Neuronal stem cell (in vitro differentiated cells): ENCODE measurements around the gene EPB41L4B.

ENCODE experiments used
- DNase-seq: peaks from one replicate; pipeline ENCODE4 v3.0.0-alpha.2; 2013; ENCODE audit warnings: low spot score
- H2AFZ ChIP-seq: one replicate; pipeline ENCODE4 v1.6.1; 2013; ENCODE audit warnings: mild to moderate bottlenecking, low read length, inconsistent platforms
- H2AK5ac ChIP-seq: 2 replicates; pipeline ENCODE4 v1.6.1; 2013; ENCODE audit warnings: low read depth, mild to moderate bottlenecking, inconsistent platforms, low read length, moderate library complexity, mixed read lengths
- H2BK120ac ChIP-seq: 2 replicates; pipeline ENCODE4 v1.6.1; 2013; ENCODE audit warnings: low read depth, mild to moderate bottlenecking, inconsistent platforms, low read length, moderate library complexity, mixed read lengths
- H2BK12ac ChIP-seq: one replicate; pipeline ENCODE4 v1.6.1; 2013; ENCODE audit warnings: low read length, inconsistent platforms
- H2BK15ac ChIP-seq: 2 replicates; pipeline ENCODE4 v1.6.1; 2013; ENCODE audit warnings: mild to moderate bottlenecking, low read length, inconsistent platforms, mixed read lengths
- H2BK5ac ChIP-seq: one replicate; pipeline ENCODE4 v1.6.1; 2013; ENCODE audit warnings: inconsistent platforms, mild to moderate bottlenecking, low read length, moderate library complexity
- H3K14ac ChIP-seq: one replicate; pipeline ENCODE4 v1.6.1; 2013; ENCODE audit warnings: low read length, inconsistent platforms
- H3K18ac ChIP-seq: 2 replicates; pipeline ENCODE4 v1.6.1; 2013; ENCODE audit warnings: low read length, inconsistent platforms
- H3K23ac ChIP-seq: 2 replicates; pipeline ENCODE4 v1.6.1; 2013; ENCODE audit warnings: low read depth, mild to moderate bottlenecking, mixed read lengths, low read length, inconsistent platforms; ENCODE audit not compliant: poor library complexity
- H3K27ac ChIP-seq: replicated peaks from 3 replicates; pipeline ENCODE4 v1.5.1; 2013; ENCODE audit warnings: low read length, inconsistent platforms
- H3K27me3 ChIP-seq, 3 experiments: 2 replicates each; pipeline ENCODE4 v1.6.1; 2013; ENCODE audit warnings: low read length in 3 of 3, mild to moderate bottlenecking in 2 of 3, inconsistent platforms in 1 of 3, low read depth in 1 of 3, mixed read lengths in 1 of 3, moderate library complexity in 1 of 3; ENCODE audit not compliant: control insufficient read depth in 3 of 3, insufficient read depth in 3 of 3
- H3K36me3 ChIP-seq, 2 donors: replicated peaks in 1 of 2; 2 replicates each; pipeline ENCODE4 v1.6.1; 2013; ENCODE audit warnings: low read length in 2 of 2; ENCODE audit not compliant: control insufficient read depth in 2 of 2, insufficient read depth in 2 of 2
- H3K4ac ChIP-seq: 2 replicates; pipeline ENCODE4 v1.6.1; 2013; ENCODE audit warnings: inconsistent platforms, mild to moderate bottlenecking, low read length, moderate library complexity
- H3K4me1 ChIP-seq, 2 donors: 1 replicate in 1 of 2; 2 replicates in 1 of 2; pipeline ENCODE4 v1.6.1; 2013; ENCODE audit warnings: low read length in 2 of 2, low read depth in 1 of 2; ENCODE audit not compliant: control insufficient read depth in 2 of 2, insufficient read depth in 1 of 2
- H3K4me2 ChIP-seq: one replicate; pipeline ENCODE4 v1.6.1; 2013; ENCODE audit warnings: mild to moderate bottlenecking, low read length, inconsistent platforms; ENCODE audit not compliant: insufficient read depth, poor library complexity, severe bottlenecking
- H3K4me3 ChIP-seq, 2 donors: 2 replicates each; pipeline ENCODE4 v1.5.1; 2013; ENCODE audit warnings: low read length in 2 of 2, mild to moderate bottlenecking in 2 of 2, inconsistent platforms in 1 of 2, moderate library complexity in 1 of 2
- H3K79me1 ChIP-seq: one replicate; pipeline ENCODE4 v1.6.1; 2013; ENCODE audit warnings: low read depth, mild to moderate bottlenecking, inconsistent platforms, low read length, moderate library complexity
- H3K9ac ChIP-seq: one replicate; pipeline ENCODE4 v1.6.1; 2013; ENCODE audit warnings: mild to moderate bottlenecking, low read depth, low read length, inconsistent platforms; ENCODE audit not compliant: poor library complexity
- H3K9me3 ChIP-seq, 2 donors: replicated peaks in 1 of 2; 2 replicates each; pipeline versions ENCODE3 to v1.6.1; 2013; ENCODE audit warnings: low read length in 2 of 2, mild to moderate bottlenecking in 2 of 2, inconsistent platforms in 1 of 2, low read depth in 1 of 2, mixed read lengths in 1 of 2, moderate library complexity in 1 of 2; ENCODE audit not compliant: control insufficient read depth in 2 of 2, insufficient read depth in 1 of 2
- H4K8ac ChIP-seq: one replicate; pipeline ENCODE4 v1.6.1; 2013; ENCODE audit warnings: low read depth, mild to moderate bottlenecking, inconsistent platforms, low read length, moderate library complexity
- H4K91ac ChIP-seq: one replicate; pipeline ENCODE4 v1.6.1; 2013; ENCODE audit warnings: low read length, low read depth, mild to moderate bottlenecking, inconsistent platforms; ENCODE audit not compliant: poor library complexity
- WGBS, 2 donors: extraction: QIAGEN DNeasy Blood & Tissue Kit; methylation state at CpG; one replicate each; pipeline ENCODE4 v1.1.7; 2013; ENCODE audit warnings: missing lambda C conversion rate in 2 of 2, mixed read lengths in 1 of 2; ENCODE audit not compliant: insufficient read length in 2 of 2, insufficient replicate concordance in 1 of 2; ENCODE audit errors: extremely low coverage in 2 of 2; 5-methylcytosine and 5-hydroxymethylcytosine counted together

EPB41L4B gene

GRCh38 chr9:109282302-109282701, 38.6 kb downstream of the EPB41L4B start:
- H2BK15ac ChIP-seq: no peak overlapping the region
- H2BK5ac ChIP-seq: no peak overlapping the region
- no peaks in the 10 kb centered on the region for H3K79me1 ChIP-seq
- H3K23ac ChIP-seq: no peak overlapping the region
- no peak overlapping the region for H3K9ac ChIP-seq
- H3K14ac ChIP-seq: no peak overlapping the region
- H4K8ac ChIP-seq: no peak overlapping the region
- no peaks in the 10 kb centered on the region for H3K4me1 ChIP-seq
- H3K27ac ChIP-seq: no peak overlapping the region
- H3K4ac ChIP-seq: no peak overlapping the region
- H2AFZ ChIP-seq: no peak overlapping the region
- no peaks in the 10 kb centered on the region for H3K27me3 ChIP-seq
- H2BK120ac ChIP-seq: no peak overlapping the region
- no peaks in the 10 kb centered on the region for H3K36me3 ChIP-seq
- no peak overlapping the region for H2BK12ac ChIP-seq
- no peak overlapping the region for H3K4me3 ChIP-seq
- H3K9me3 ChIP-seq: peaks cover 0 to 16% of the 10 kb centered on the region in 2 donors
- no peak overlapping the region for H2AK5ac ChIP-seq
- H4K91ac ChIP-seq: no peak overlapping the region
- no CpG with 5 or more reads among the region's 3 CpGs for WGBS, 2 donors
- no peak overlapping the region for H3K4me2 ChIP-seq
- no peak for DNase-seq
- no peak overlapping the region for H3K18ac ChIP-seq

GRCh38 chr9:109281518-109281917, 39.3 kb downstream of the EPB41L4B start:
- no peaks in the 10 kb centered on the region for H3K79me1 ChIP-seq
- no peak overlapping the region for H3K18ac ChIP-seq
- no peak overlapping the region for H2BK5ac ChIP-seq
- H4K91ac ChIP-seq: no peak overlapping the region
- no peak overlapping the region for H2AK5ac ChIP-seq
- H3K14ac ChIP-seq: no peak overlapping the region
- no peak overlapping the region for H3K27ac ChIP-seq
- H3K4ac ChIP-seq: no peak overlapping the region
- no peak overlapping the region for H2BK120ac ChIP-seq
- H3K27me3 ChIP-seq: no peaks in the 10 kb centered on the region
- H3K4me1 ChIP-seq: no peaks in the 10 kb centered on the region
- H2AFZ ChIP-seq: no peak overlapping the region
- no peak overlapping the region for H3K23ac ChIP-seq
- DNase-seq: no peak
- peaks cover 0 to 16% of the 10 kb centered on the region in 2 donors for H3K9me3 ChIP-seq
- H2BK15ac ChIP-seq: no peak overlapping the region
- no peak overlapping the region for H3K9ac ChIP-seq
- no peaks in the 10 kb centered on the region for H3K36me3 ChIP-seq
- H3K4me2 ChIP-seq: no peak overlapping the region
- WGBS, 2 donors: no CpG with 5 or more reads among the region's 8 CpGs
- no peak overlapping the region for H2BK12ac ChIP-seq
- no peak overlapping the region for H3K4me3 ChIP-seq
- H4K8ac ChIP-seq: no peak overlapping the region

- Histone ChIP-seq H3K4me1 (no peaks in the 10 kb centered on the region), H3K36me3 (no peaks in the 10 kb centered on the region), H2BK15ac (no peak overlapping the region), H3K9ac (no peak overlapping the region), H2BK12ac (no peak overlapping the region), H3K27me3 (no peaks in the 10 kb centered on the region), H3K18ac (no peak overlapping the region), H2AK5ac (no peak overlapping the region), H4K91ac (no peak overlapping the region), H3K4ac (no peak overlapping the region), H3K9me3 (peaks cover 0 to 16% of the 10 kb centered on the region in 2 donors), H3K4me3 (no peak overlapping the region), H3K14ac (no peak overlapping the region), H4K8ac (no peak overlapping the region), H3K27ac (no peak overlapping the region), H2BK120ac (no peak overlapping the region), H2AFZ (no peak overlapping the region), H3K23ac (no peak overlapping the region), H3K4me2 (no peak overlapping the region), H2BK5ac (no peak overlapping the region), H3K79me1 (no peaks in the 10 kb centered on the region)
- DNase-seq: no peak
- no CpG with 5 or more reads among the region's 2 CpGs for WGBS, 2 donors
These were observed 42.0 kb downstream of the EPB41L4B start for GRCh38 chr9:109278848-109279247.

GRCh38 chr9:109278216-109278615, 42.6 kb downstream of the EPB41L4B start:
- peaks cover 0 to 16% of the 10 kb centered on the region in 2 donors for H3K9me3 ChIP-seq
- no CpG with 5 or more reads among the region's 6 CpGs for WGBS, 2 donors
- H3K79me1 ChIP-seq: no peaks in the 10 kb centered on the region
- no peak overlapping the region for H3K4me2 ChIP-seq
- H3K4me3 ChIP-seq: no peak overlapping the region
- H3K9ac ChIP-seq: no peak overlapping the region
- no peak overlapping the region for H2BK15ac ChIP-seq
- no peak for DNase-seq
- no peak overlapping the region for H3K14ac ChIP-seq
- H4K8ac ChIP-seq: no peak overlapping the region
- no peak overlapping the region for H2BK120ac ChIP-seq
- H2AFZ ChIP-seq: no peak overlapping the region
- no peaks in the 10 kb centered on the region for H3K27me3 ChIP-seq
- H3K4ac ChIP-seq: no peak overlapping the region
- no peaks in the 10 kb centered on the region for H3K4me1 ChIP-seq
- no peak overlapping the region for H2BK5ac ChIP-seq
- no peak overlapping the region for H3K27ac ChIP-seq
- H4K91ac ChIP-seq: no peak overlapping the region
- H2BK12ac ChIP-seq: no peak overlapping the region
- no peak overlapping the region for H3K18ac ChIP-seq
- H3K36me3 ChIP-seq: no peaks in the 10 kb centered on the region
- no peak overlapping the region for H2AK5ac ChIP-seq
- H3K23ac ChIP-seq: no peak overlapping the region
